ENCODE results near the gene POC1A.

Gene POC1A

GRCh38 chr3:52085681-52086282 is 68.4 kb downstream of the POC1A start:
- no peak for DNase-seq (ENCODE audit: low spot score)

DNA sequence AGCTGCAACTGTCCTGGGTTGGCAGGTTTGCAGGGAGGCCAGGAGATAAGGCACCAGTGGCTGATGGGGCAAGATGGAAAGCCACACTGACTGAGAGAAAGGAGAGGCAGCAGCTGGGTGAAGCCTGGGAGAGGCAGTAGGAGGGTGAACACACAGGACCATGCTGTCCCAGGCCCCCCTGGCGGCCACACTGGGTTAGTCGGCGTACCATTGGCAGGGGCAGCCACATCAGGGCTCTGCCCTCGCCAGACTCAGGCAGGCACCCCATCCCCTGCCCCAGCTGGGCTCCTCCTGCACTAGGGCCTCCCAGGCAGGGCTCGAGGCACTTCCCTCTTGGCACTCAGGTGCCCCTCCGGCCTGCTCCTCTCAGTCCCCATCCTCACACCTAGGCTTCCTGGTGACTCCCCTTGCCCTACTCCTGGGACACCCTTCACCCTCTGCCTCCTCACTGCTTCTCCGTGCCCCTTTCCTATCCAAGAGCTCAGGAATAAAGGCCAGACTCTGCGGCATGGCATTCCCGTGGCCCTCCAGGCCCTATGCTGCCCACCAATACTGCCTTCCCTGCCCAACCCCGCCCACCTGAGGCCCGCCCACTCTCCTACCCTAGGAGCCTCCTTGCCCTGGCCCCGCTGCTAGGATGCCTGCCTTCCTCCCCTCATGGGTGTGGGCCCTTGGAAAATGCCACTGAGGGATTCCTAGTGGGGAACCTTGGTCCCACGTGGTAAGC is 69.1 kb downstream of the POC1A start:
- DNase-seq (ENCODE audit: low spot score), result no peak

DNA sequence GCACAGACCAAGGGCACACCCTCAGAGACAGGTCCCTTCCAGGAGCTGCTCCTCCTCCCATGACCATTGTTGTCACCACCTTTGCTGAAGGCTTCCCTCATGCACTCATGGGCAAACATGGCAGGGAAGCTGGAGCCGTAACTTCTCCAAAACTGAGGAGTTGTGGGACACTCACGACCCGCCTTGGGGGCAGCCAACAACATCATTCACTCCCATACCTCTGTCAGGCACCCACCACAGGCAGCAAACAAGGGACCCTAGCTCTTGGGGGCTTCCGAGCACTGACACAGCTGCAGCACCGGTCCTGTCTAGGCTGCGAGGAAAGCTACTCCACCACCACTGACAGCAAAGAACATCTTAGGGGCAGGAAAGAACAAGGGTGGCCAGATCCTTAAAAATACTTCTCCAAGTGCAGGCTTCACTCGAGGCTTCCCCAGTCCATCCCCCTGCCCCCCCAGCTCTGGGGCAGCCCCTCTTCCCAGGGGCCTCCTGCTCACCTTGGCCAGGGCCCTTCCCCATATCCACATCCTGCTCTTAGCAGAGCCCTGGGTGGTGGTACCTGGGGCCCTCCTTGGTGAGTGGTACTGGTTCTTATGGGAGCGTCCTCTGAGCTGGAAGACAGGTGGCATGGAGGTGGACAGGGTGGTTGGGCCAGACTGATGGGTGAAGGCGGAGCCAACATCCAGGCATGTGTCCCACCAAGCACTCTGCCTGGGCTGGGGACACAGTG is 69.8 kb downstream of the POC1A start:
- no peak for DNase-seq (ENCODE audit: low spot score)

- no peak for DNase-seq (ENCODE audit: low spot score)
Observed at GRCh38 chr3:52083556-52084087, 70.6 kb downstream of the POC1A start.

DNA sequence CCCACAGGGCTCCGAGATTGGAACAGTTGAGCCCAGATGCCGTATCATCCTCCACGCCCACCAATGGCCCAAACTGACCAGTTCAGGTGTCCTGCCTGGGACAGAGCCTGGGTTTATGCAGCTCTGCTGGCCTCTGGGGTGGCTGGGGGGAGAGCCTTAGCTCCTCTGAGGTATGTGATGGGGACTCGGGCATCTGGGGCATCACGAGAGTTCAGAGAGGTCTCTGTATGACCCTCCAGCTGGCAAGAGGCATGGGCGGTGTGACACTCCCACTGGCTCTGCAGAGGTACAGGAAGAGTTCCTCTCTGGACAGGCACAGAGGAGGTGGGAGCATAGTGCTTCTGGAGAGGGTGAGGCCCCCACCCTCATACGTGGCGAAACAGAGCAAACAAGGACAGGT is 71.3 kb downstream of the POC1A start:
- no peak for DNase-seq (ENCODE audit: low spot score)

DNA sequence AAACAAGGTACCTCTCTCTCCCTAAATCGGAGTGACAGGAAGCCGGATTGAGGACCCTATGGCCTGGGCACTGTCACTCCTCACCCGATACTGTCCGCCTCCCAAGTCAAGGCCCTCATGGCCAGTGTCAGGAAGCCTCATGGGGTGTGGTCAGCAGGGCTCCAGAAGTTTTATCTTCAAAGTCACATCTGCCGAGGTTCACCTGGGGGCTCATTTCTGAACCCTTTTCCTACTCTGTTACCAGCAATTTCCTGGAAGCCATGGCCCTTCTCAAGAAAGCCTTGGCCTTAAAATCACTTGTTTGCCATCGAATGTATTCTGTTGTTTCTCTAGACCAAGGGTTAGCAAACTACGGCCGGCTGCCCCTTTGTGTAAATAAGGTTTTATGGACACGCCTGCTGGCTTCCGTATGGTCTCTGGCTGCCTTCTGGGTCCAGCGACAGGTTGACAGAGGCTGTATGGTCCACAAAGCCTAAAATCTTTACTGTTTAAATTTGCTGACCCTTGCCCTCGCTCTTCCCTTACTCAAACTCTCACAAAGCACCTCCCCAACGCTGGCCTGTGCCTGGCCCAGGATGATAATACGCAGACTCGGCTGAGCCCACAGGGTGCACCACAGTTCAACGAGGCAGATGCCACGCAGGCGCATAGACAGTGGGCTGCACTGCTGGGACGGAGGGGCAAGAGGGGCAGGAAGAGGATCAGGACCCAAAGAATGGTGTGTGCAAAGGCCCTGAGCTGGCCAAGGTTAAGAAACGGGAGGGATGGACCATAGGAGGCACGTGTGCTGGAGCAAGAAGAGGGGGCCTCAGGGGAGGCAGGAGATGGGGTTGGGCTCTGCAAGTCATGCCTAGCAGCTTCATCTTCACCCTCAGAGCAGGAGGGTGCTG is 73.1 kb downstream of the POC1A start:
- DNase-seq (ENCODE audit: low spot score), result no peak

GRCh38 chr3:52079958-52080357 is 74.3 kb downstream of the POC1A start:
- no peak for DNase-seq (ENCODE audit: low spot score)

DNA sequence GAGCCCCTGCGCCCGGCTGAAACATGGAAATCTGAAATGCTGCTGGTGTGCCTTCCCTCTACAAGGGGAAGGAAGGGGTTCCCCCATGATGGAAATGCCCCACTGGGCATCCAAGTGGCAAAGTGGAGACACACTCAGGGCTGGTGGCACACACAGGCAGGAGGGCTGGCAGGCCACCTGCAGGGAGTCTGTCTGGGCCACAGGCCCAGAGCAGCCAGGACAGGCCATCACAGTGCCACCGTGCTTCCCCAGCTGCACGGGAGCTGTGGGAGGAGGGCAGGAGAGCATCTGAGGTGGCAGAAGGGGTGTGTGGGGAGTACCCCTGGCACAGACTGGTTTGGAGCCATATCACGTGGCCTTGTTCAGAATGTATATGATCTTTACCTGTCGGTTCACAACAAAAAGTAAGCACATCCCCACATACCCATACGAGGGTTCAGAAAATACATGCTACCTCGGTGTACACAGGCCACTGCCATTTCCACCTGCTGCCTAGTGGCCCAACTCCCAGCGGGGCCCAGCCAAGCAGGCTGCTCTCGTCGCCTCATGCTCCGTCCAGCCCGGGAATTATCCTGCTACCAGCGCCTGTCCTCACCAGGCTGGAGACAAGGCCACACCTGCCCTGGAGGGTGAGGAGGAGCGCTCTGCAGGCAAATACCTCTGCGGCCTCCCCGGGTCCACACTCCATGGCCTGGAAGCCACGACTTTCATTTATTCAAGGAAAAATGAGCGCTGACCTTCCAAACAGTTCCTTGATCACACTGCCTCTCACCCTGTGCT is 75.3 kb downstream of the POC1A start:
- DNase-seq (ENCODE audit: low spot score), result no peak

- no peak for DNase-seq (ENCODE audit: low spot score)
Observed at GRCh38 chr3:52077925-52078324, 76.3 kb downstream of the POC1A start.

DNA sequence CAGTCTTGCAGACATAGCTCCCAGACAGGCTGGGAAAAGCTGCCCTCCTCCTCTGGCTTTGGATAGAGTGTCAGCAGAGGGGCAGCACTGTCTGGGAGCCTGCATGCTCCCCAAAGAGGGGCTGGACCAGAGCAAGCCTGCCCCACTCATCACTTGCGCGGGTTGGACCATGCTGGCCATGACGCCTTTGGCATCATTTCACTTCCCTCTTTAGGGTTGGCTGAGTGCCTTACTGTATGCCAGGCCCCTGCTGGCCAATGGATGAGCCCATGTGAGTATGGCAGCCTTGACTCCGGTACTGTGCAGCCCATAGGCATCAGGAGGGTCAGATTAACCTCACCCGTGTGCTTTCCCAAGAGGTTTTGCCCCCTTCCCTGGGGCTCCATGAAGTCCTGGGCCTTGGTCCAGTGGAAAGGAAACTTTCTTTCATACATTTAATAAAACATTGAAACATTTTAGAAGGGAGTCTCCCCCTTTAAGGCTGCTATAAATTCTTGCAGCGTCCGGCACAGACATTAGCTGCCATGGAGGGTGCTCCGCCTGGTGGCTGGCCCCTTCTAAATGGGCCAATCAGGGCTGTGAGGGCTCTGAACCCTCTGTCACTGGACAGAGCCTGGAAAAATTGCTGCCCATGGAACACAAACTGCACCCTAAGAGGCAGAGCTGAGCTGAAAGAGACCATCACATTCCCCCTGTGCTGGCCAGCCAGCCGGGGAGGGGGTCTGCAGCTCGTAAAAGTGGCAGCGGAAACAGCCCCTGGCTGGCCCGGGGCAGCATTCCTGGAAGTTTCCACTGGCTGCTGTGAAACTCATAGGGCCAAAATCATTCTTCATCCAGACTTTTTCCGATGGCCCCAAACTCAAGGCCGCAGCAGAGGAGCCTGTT is 77.1 kb downstream of the POC1A start:
- DNase-seq (ENCODE audit: low spot score), result no peak

GRCh38 chr3:52073490-52073889 is 80.7 kb downstream of the POC1A start:
- DNase-seq (ENCODE audit: low spot score), result no peak

DNA sequence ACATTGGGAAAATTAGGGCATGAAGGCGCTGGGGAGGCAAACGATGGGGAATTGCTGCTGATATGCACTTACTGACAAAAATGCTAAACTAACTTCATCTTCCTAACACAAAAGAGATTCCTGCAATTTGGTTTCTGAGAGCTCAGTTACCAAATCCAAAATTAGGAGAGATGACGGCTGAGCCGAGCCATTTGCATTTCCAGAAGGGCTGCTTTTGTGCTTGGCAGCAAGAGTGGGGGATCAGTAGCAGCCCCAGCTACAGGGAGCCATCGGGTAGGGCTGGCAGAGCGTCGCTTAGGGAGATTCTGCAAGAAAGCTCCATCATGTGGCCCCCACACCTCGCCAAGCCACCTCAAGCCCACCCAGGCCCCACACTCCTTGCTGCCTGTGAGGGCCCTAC is 81.8 kb downstream of the POC1A start:
- no peak for DNase-seq (ENCODE audit: low spot score)

GRCh38 chr3:52072020-52072419 is 82.2 kb downstream of the POC1A start:
- no peak for DNase-seq (ENCODE audit: low spot score)

- DNase-seq (ENCODE audit: low spot score), result no peak
Observed at GRCh38 chr3:52070724-52071621, 83.2 kb downstream of the POC1A start.

- DNase-seq (ENCODE audit: low spot score), result no peak
Observed at GRCh38 chr3:52069855-52070254, 84.4 kb downstream of the POC1A start.

GRCh38 chr3:52069135-52069534 is 85.1 kb downstream of the POC1A start:
- no peak for DNase-seq (ENCODE audit: low spot score)

GRCh38 chr3:52068730-52069129 is 85.5 kb downstream of the POC1A start:
- no peak for DNase-seq (ENCODE audit: low spot score)

DNA sequence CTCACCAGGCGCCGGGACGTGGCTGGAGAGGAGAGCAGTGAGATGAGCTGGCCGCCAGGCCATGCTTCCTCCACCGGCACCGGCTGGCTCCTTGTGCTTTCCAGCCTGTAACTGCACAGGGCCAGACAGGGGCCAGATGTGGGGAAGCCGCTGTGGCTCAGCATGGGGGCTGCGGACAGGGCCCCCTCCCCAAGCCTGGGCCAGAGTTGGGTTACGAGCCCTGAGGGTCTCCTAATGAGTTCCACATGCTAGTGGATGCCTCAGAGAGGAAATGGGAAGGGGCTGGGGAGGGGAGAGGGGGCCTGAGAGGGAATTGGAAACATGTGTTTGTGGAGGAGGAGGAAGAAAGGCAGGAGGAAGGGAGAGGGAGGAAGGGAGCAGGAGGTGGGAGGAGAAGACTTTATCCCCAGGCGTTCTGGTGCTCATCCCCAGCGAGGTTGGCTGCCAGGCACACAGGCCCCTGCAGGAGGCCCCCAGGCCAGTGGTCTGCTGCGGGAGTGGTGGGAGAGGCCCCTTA is 86.1 kb downstream of the POC1A start:
- no peak for DNase-seq (ENCODE audit: low spot score)

- DNase-seq (ENCODE audit: low spot score), result no peak
Observed at GRCh38 chr3:52067526-52067925, 86.7 kb downstream of the POC1A start.

All from CD4-positive, alpha-beta T cell treated with Interleukin-2 at 100 ng/mL for 4 hours (primary cell).